Suppressor macrophage (primary cell): ENCODE measurements around the gene GPRC5A.

Experiments used
- DNase-seq, 4 experiments: peaks; one replicate each; pipeline ENCODE4 v3.0.0-alpha.2; 2020 to 2022

The GPRC5A gene

DNA sequence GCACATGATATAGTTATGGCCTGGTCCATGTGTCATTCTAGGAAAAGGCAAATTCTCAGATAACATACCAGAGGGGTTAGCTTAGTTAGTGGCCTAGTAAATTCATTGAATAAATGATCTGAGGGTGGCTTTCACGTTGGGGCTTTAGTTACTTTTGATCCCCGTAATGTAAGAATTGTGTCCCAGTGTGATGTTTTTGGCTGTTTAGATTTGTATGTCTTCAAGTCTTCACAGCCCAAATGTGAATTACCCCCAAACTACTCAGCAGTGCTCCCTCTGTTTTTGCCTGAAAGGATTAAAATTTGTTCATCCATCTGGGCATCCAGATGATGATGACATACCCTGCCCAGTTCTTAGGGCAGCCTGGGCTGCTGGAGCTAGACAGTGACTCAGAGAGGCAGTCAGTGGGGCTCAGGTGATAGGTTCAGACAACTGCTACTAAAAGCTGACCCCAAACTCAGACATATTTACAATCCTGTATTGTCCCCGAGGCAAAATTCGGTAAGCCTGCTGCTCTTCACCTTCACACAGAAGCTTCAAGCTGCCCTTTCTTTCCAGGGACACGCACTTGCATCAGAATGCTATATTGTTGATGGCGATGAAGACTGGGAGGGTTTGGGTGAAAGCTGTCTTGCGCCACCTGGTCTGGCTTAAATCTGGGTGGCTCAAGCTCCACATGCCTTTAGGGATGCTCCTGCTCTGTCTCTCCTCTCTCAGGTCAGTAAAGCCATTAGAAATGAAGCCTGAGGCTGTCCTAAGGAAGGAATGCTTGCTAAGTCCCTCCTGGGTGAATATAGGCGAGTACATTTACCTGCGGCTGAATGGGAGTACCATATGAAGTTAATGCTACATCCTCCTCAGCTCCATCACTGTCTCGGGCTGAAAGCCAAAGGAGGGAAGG lies 50.3 kb downstream of the GPRC5A start:
- DNase-seq, result no peak

DNA sequence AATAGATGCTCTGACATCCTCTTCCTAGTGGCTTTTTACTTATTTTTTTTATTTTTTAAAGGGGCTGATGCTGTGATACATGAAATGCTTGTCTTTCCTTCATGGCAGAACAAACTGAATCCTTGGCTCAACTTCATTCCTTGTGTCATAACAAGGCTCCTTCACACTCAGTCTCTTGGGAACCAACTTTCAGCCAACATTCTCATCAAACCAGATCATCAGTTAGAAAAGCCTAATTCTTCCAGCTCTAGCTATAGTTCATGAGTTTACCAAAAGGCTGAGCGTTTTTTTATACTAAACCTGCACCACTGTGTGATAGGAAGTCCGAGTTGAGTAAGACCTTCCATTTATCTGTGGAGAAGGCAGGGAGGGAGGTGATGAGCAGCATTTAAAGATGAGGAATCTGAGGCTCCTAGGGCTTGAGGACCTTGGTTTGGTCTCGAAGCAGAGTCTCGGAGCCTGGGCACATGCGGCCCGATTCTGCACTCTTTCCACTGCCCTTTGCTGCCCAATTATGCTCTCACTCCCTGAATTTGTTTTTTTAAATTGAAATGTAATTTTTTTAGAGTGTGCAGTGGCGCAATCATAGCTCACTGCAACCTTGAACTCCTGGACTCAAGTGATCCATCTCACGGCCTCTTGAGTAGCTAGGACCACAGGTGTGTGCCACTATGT lies 52.4 kb downstream of the GPRC5A start:
- DNase-seq, result no peak

DNA sequence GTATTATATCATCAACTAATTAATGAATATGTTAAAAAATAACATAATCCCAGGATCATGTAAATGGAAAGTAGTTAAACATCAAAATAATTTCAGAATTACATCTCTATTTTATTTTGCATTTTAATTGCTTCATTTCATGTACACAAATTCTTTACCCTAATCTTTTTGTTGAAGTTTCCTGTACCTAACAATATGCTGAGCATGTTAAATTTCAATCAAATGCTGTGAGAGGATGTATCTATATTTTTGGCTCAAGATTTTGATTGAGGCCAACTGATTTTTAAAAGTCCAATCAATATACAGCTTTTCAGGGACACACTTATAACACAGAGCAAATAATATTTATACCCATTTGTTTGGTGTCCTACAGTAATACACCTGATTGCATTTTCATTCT lies 54.2 kb downstream of the GPRC5A start:
- no peak for DNase-seq

DNA sequence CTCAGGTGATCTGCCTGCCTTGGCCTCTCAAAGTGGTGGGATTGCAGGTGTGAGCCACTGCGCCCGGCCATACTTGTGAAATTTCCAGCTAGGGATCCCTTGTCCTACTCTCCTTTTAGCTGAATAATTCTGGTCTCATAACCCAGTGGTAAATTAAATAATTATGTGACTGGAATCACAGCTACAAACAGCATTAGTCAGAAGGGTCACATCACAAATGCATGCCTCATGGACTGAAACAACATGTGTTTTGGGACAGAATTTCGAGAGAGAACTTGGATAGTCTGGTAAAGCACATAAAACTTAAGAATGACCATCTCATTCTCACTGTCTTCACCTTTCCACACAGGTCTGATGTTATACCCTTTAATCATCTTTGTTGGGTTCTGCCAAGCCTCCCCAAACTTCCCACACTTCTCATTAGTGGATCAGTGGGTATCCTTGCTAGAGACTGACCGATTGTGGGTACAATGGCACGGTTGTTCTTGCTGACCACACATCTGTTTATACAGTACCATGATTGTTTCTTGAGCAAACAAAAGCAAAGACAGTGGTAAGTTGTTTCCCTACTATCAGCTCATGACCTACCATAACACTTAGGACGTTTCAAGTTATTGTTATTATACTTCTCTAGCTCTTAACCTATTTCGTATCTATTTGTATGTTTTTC lies 55.5 kb downstream of the GPRC5A start:
- DNase-seq, result no peak

DNA sequence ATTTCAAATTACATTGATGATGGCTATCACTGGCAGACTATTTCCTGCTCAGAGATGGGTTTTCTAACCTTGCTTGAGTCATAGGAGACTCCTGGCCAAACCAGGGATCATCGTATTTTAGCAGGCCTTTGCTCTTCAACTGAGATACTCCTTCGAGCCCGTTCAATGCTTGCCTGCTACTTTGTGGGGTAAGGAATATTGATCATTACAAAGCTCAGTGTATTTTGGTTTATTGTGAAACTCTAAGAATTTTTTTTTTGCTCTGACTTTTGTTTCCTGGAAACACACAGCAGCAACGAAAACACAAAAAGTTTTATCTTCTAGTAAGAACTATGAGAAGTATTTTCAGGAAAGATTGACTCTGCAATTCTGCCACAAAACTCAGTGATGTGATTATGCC lies 56.5 kb downstream of the GPRC5A start:
- DNase-seq, result no peak

DNA sequence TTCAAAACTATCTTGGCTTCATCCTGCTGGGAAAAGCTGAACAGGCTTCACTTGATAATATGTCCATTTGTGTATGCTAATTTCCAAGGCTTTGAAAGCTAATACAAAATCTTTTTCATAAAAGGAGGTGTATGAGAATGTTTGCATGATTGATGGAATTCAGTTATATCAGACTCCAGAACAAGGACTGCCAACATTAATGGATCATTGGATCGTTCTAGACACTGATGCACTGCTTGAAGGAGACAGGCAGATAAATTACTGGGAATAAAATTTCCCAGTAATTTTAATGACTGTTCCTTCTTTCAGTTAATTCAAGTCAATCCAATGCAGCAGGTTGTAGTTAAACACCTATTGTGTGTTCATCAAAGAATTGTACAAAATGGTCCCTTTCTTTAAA lies 60.1 kb downstream of the GPRC5A start:
- no peak for DNase-seq

DNA sequence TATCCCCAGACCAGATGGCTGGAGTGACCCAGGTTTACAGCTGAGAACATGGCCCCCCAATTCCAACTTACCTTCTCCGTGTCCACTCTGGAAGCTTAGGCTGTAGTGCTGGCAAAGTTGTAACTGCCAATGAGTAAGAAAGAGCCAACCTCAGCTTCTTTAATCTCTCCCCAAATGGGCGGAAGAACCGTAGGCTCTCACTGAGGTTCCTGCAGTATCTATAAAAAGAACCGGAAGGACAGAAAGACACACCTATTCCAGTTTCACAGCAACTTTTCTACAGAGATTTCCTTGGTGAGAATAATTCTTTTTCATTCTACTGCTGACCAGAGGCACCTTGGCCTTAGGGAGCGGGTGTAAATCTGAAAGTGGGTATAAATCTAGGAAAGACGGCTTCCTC lies 60.7 kb downstream of the GPRC5A start, which contains the start of gene GPRC5D:
TSS of gene GPRC5D (minus strand) at position 135 of the 400 bp plus-strand sequence. CDS start 1,786 bp downstream, outside the sequence.
- DNase-seq, result no peak

DNA sequence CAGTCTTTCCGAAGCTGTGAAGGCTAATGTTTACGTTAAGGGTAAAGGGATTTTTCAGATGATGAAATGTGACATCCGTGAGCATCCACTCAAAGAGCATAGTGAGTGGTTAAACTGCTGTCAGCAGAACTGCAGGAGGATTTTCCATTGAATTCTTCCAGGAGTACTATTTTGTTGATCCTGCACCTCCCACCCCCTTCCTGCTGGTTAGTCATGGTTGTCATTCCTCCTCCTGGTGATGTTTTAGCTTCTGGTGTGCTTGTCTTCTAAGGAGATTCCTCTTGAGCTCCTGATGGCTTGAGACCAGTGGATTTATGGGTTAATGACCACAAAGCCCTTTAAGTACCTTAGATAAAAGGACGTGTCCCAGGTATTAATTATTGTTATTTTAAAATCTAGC lies 63.0 kb downstream of the GPRC5A start:
- no peak for DNase-seq

DNA sequence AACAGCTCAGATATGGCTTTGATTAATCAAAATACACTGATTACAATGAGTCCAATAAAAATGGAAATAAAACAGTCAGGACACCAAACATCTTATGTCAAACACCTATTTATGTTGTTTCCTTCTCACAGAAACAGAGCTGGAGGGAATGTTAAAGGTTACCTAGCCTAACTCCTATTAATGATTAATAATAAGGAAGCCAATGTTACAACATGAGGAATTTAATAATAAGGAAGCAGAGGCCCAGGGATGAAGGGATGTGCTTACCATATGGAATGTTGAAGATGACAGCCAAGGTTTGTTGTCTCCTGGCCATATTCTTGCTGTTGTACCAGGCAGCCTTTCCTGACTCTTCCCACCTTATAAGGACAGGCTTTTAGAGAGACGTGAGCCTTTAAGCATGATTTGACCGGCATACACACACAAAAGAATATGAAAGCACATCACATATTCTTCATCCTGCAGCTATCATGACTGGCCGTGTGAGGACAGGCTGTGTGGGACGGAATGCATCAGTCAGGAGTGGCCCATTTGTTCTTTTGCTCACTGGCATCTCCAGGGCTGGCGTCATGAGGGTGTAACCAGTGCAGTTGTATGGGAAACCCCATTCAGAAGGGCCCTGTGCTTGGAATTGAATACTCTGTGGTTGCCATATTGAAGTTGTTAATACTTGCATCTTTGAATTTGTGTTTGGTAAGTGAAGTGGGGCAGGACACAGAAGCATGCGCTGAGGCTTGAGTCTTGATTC lies 63.7 kb downstream of the GPRC5A start:
- no peak for DNase-seq

DNA sequence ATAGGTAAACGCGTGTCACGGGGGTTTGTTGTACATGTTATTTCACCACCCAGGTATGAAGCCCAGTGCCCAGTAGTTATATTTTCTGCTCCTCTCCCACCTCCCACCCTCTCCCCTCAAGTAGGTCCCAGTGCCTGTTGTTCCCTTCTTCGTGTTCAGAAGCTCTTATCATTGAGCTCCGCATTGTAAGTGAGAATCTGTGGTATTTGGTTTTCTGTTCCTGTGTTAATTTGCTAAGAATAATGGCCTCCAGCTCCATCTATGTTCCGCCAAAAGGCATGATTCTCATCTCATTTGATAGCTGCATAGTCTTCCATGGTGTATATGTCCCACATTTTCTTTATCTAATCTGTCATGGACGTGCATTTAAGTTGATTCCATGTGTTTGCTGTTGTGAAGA lies 67.5 kb downstream of the GPRC5A start:
- DNase-seq, result no peak

DNA sequence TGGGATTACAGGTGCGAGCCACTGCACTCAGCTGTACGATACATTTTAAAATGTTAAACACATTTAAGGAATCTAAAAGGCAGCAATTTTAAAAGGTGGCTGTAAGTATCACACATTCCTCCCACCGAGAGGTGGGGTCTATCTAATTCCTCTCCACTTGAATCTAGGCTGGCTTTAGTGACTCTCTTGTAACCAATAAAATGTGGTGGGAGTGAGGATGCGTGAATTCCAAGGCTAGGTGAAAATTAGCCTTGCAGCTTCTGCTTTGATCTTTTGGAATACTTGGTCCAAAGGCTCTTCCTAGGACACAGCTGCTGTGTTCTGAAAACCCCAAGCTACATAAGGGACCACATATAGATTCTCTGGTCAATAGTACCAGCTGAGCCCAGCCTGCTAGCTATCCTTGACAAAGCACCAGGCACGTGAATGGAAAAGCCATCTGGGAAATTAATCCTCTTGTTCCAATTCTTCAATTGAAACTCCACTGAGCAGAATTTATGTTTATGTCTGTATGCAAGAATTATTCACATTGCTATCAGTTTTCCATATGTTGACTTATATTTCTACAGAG lies 69.4 kb downstream of the GPRC5A start:
- no peak for DNase-seq

DNA sequence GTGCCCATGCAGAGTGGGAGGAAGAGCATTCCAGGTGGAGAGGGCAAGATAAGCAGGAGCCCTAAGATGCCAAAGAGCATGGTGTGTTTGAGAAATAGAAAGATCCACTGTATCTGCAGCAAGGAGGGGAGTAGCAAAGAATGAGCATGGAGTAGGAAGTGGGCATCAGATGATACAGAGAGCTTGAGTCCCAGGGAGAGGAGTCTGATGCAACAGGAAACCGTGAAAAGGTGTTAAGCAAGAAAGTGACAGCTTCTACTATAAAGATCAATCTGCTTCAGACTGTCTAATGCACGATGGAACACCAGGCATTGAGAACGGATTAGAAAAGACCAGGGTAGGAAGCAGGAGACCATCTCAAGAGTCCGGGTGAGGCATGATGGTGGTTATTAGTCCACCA lies 72.9 kb downstream of the GPRC5A start:
- DNase-seq, result peak in 3 of 4 experiments; percentile 11 to 32 (median 30)

DNA sequence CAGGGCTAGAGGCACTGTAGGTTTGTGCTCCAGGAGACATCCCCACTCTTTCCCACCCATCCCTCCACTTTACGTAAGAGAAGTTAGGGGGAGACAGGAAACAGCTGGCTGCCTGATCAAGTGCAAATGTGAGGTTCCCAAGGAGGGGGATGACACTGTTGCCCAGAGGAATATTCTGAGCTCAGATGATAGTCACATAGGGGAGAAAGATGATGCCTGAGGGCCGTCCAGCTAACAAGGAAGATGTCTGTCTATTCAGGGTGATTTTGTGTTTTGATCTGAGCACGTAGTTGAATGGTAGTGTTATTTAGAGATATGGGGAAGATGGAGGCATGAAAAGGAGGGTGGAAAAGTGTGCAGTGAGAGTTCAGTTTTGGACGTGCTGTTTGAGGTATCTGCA lies 74.5 kb downstream of the GPRC5A start:
- no peak for DNase-seq
